Osteocyte (in vitro differentiated cells): ENCODE measurements around the gene ANKRD44. TPM values are rescaled to one million over a fixed set of nuclear protein-coding genes. Genes with fewer than 3 reads are reported as not detected.

Experiments
- DNase-seq: peaks from one replicate; pipeline ENCODE4 v3.0.0; 2021; ENCODE audit warnings: mixed read lengths; ENCODE audit not compliant: unreplicated experiment; ENCODE audit errors: extremely low spot score
- H3K27ac Mint-ChIP-seq: one replicate; pipeline ENCODE4 v1.8.0; 2021; ENCODE audit warnings: mild to moderate bottlenecking, mixed read lengths; ENCODE audit not compliant: unreplicated experiment
- H3K27me3 Mint-ChIP-seq: one replicate; pipeline ENCODE4 v1.8.0; 2021; ENCODE audit warnings: mixed read lengths; ENCODE audit not compliant: unreplicated experiment
- H3K36me3 Mint-ChIP-seq: one replicate; pipeline ENCODE4 v1.8.0; 2021; ENCODE audit warnings: mixed read lengths; ENCODE audit not compliant: unreplicated experiment
- H3K4me1 Mint-ChIP-seq: one replicate; pipeline ENCODE4 v1.8.0; 2021; ENCODE audit warnings: mixed read lengths; ENCODE audit not compliant: unreplicated experiment
- H3K4me3 Mint-ChIP-seq: one replicate; pipeline ENCODE4 v1.8.0; 2021; ENCODE audit warnings: mild to moderate bottlenecking, moderate library complexity, mixed read lengths; ENCODE audit not compliant: unreplicated experiment
- H3K9me3 Mint-ChIP-seq: one replicate; pipeline ENCODE4 v1.8.0; 2021; ENCODE audit warnings: mixed read lengths; ENCODE audit not compliant: unreplicated experiment
- total RNA-seq: library from RNA; stranded (reverse); gene quantifications from 2 replicates; pipeline ENCODE4 v1.2.1, GENCODE V29; 2021
- TF ChIP-seq, protein P1 (sequence below): fragments of 200-600 bp; sonication (generic); IDR thresholded peaks from 2 replicates; pipeline ENCODE4 v1.5.0; 2021; ENCODE audit warnings: antibody characterized with exemption, mild to moderate bottlenecking, moderate library complexity

ANKRD44 gene
- total RNA-seq, 1 donor from 2014 or later, result 16.6 TPM

- no peak for DNase-seq
- TF ChIP-seq, protein P1, sequence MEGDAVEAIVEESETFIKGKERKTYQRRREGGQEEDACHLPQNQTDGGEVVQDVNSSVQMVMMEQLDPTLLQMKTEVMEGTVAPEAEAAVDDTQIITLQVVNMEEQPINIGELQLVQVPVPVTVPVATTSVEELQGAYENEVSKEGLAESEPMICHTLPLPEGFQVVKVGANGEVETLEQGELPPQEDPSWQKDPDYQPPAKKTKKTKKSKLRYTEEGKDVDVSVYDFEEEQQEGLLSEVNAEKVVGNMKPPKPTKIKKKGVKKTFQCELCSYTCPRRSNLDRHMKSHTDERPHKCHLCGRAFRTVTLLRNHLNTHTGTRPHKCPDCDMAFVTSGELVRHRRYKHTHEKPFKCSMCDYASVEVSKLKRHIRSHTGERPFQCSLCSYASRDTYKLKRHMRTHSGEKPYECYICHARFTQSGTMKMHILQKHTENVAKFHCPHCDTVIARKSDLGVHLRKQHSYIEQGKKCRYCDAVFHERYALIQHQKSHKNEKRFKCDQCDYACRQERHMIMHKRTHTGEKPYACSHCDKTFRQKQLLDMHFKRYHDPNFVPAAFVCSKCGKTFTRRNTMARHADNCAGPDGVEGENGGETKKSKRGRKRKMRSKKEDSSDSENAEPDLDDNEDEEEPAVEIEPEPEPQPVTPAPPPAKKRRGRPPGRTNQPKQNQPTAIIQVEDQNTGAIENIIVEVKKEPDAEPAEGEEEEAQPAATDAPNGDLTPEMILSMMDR, result no peak
- Mint-ChIP-seq H3K27ac (no peak overlapping the region), H3K4me1 (peaks cover 25% of the 10 kb centered on the region), H3K4me3 (no peak overlapping the region), H3K9me3 (no peaks in the 10 kb centered on the region), H3K27me3 (no peaks in the 10 kb centered on the region), H3K36me3 (no peaks in the 10 kb centered on the region)
Observed at GRCh38 chr2:197163712-197164140, 146.9 kb downstream of the ANKRD44 start.

DNA sequence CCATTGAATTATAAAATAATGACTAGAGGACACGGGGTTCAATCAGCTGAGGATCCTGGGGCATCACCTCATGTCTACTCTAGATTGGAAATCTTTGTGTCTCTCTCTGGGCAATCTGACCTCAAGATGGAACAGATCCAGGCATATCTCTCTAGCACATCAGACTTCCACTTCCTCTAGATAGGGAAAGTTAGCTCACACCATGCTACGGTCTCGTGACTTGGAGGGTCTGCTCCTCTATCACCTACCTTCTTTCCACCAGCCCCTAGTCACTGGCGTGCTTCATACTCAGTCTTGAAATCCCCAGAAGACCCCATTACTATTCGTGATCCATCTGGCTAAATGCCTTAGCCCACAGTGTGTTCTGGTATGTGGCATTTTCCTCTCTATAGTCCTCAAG lies 148.8 kb downstream of the ANKRD44 start:
- Mint-ChIP-seq H3K9me3 (no peaks in the 10 kb centered on the region), H3K4me3 (no peak overlapping the region), H3K4me1 (peaks cover 33% of the 10 kb centered on the region), H3K36me3 (no peaks in the 10 kb centered on the region), H3K27ac (no peak overlapping the region), H3K27me3 (no peaks in the 10 kb centered on the region)
- TF ChIP-seq, protein P1, result no peak
- no peak for DNase-seq

GRCh38 chr2:197159661-197160211 lies 150.8 kb downstream of the ANKRD44 start:
- TF ChIP-seq, protein P1, result no peak
- H3K9me3 Mint-ChIP-seq, result peaks cover 6% of the 10 kb centered on the region

GRCh38 chr2:197158591-197159550 lies 151.7 kb downstream of the ANKRD44 start:
- H3K9me3 Mint-ChIP-seq, result peaks cover 6% of the 10 kb centered on the region

More at GRCh38 chr2:197159661-197160211, 150.8 kb downstream of the ANKRD44 start:
- DNase-seq, result no peak
- Mint-ChIP-seq H3K27me3 (no peaks in the 10 kb centered on the region), H3K36me3 (peaks cover 6% of the 10 kb centered on the region), H3K27ac (peak overlapping the region; percentile 77), H3K4me3 (no peak overlapping the region), H3K4me1 (peaks cover 32% of the 10 kb centered on the region)

More at GRCh38 chr2:197158591-197159550, 151.7 kb downstream of the ANKRD44 start:
- H3K36me3 Mint-ChIP-seq, result peaks cover 6% of the 10 kb centered on the region
- TF ChIP-seq, protein P1, result no peak
- H3K4me1 Mint-ChIP-seq, result peaks cover 29% of the 10 kb centered on the region
- no peaks in the 10 kb centered on the region for H3K27me3 Mint-ChIP-seq
- peak overlapping the region; percentile 77 for H3K27ac Mint-ChIP-seq
- DNase-seq, result no peak
- H3K4me3 Mint-ChIP-seq, result no peak overlapping the region
